Vagina (tissue), 2 donors: ENCODE results near the gene ADCY1.

Experiments used
- POLR2A ChIP-seq, 2 donors: fragments of 450-650 bp; IDR thresholded peaks; one replicate each; pipeline ENCODE4 v1.6.1; 2017; ENCODE audit warnings: antibody characterized with exemption in 2 of 2, mild to moderate bottlenecking in 2 of 2, moderate library complexity in 2 of 2
- POLR2AphosphoS5 ChIP-seq, 2 donors: sonication (generic); formaldehyde crosslinking; IDR thresholded peaks; one replicate each; pipeline ENCODE4 v1.9.0; 2017; ENCODE audit warnings: antibody characterized with exemption in 2 of 2, mild to moderate bottlenecking in 2 of 2, low read depth in 1 of 2; ENCODE audit not compliant: insufficient read depth in 1 of 2
- TF ChIP-seq, protein P1 (sequence below), 3 experiments: fragments of 450-650 bp in 2 of 3; fragments of 200-600 bp in 1 of 3; sonication (generic) in 1 of 3; IDR thresholded peaks; one replicate each; pipeline ENCODE4 v1.5.1; 2017 to 2019; ENCODE audit warnings: antibody characterized with exemption in 3 of 3, mild to moderate bottlenecking in 2 of 3, moderate library complexity in 2 of 3

- TF ChIP-seq, protein P1, sequence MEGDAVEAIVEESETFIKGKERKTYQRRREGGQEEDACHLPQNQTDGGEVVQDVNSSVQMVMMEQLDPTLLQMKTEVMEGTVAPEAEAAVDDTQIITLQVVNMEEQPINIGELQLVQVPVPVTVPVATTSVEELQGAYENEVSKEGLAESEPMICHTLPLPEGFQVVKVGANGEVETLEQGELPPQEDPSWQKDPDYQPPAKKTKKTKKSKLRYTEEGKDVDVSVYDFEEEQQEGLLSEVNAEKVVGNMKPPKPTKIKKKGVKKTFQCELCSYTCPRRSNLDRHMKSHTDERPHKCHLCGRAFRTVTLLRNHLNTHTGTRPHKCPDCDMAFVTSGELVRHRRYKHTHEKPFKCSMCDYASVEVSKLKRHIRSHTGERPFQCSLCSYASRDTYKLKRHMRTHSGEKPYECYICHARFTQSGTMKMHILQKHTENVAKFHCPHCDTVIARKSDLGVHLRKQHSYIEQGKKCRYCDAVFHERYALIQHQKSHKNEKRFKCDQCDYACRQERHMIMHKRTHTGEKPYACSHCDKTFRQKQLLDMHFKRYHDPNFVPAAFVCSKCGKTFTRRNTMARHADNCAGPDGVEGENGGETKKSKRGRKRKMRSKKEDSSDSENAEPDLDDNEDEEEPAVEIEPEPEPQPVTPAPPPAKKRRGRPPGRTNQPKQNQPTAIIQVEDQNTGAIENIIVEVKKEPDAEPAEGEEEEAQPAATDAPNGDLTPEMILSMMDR (IDR thresholded peaks at IDR 0.05): no peak
- no peak for TF ChIP-seq POLR2A (IDR thresholded peaks at IDR 0.05)
- no peak for TF ChIP-seq POLR2AphosphoS5 (IDR thresholded peaks at IDR 0.05; ENCODE audit: insufficient read depth in 1 of 2, low read depth in 1 of 2)
Measured at GRCh38 chr7:45638916-45639315, 64.7 kb downstream of the ADCY1 start.
